Activated CD4-positive, alpha-beta T cell treated with anti-CD3 and anti-CD28 coated beads for 36 hours (primary cell): ENCODE results near the gene TALDO1. TPM values are rescaled to one million over a fixed set of nuclear protein-coding genes. Genes with fewer than 3 reads are reported as not detected.

Source experiments
- ATAC-seq: fragments of 200-7000 bp; cut with Tn5 transposase; one replicate; pipeline ENCODE4 v1.10.0; 2021; ENCODE audit warnings: mild to moderate bottlenecking, moderate library complexity
- CTCF ChIA-PET: fragments of 350-600 bp; sonication (Branson Sonifier 250); formaldehyde crosslinking; loops from one replicate; lab custom pipeline; 2021; ENCODE audit warnings: antibody characterized with exemption; lab: Charles Lee
- POLR2A ChIA-PET: fragments of 350-600 bp; sonication (Branson Sonifier 250); formaldehyde crosslinking; loops from one replicate; lab custom pipeline; 2021; ENCODE audit warnings: antibody characterized with exemption, inconsistent platforms; lab: Charles Lee
- DNase-seq: peaks from one replicate; pipeline ENCODE4 v3.0.0-alpha.2; 2020
- H3K27ac Mint-ChIP-seq: one replicate; pipeline ENCODE4 v1.8.0; 2021; ENCODE audit warnings: mixed read lengths
- H3K27me3 Mint-ChIP-seq: one replicate; pipeline ENCODE4 v1.8.0; 2021; ENCODE audit warnings: mixed read lengths
- H3K36me3 Mint-ChIP-seq: one replicate; pipeline ENCODE4 v1.8.0; 2021; ENCODE audit warnings: low read depth, mixed read lengths
- H3K4me1 Mint-ChIP-seq: one replicate; pipeline ENCODE4 v1.8.0; 2021; ENCODE audit warnings: mixed read lengths
- H3K4me3 Mint-ChIP-seq: one replicate; pipeline ENCODE4 v1.8.0; 2021; ENCODE audit warnings: mild to moderate bottlenecking, moderate library complexity, mixed read lengths
- H3K9me3 Mint-ChIP-seq: one replicate; pipeline ENCODE4 v1.8.0; 2021; ENCODE audit warnings: low read depth, mixed read lengths
- intact Hi-C, 2 experiments: fragments of 100-400 bp; cut with DNase I in 1 of 2; cut with micrococcal nuclease in 1 of 2; formaldehyde crosslinking; loops; one replicate each; pipeline versions ENCODE4 v1.14.2 to v1.15.1; 2022 to 2024; cut with DNase I, micrococcal nuclease
- total RNA-seq, 2 experiments: library from RNA; stranded (reverse); gene quantifications; one replicate each; pipeline ENCODE4 v1.2.3, GENCODE V29; 2021

TALDO1 gene
- total RNA-seq, 2 experiments from 2014 or later, result 239 to 246 TPM

- CTCF ChIA-PET, result interaction anchor here (0.6 to 1.3 kb wide), 5 partner anchors 12 to 286 kb away, joined by 3 to 4 read pairs (median 3); no protein-coding TSS in a partner anchor
- peaks cover 17% of the 10 kb centered on the region for H3K4me1 Mint-ChIP-seq
- no peak overlapping the region for H3K27ac Mint-ChIP-seq
- no peak for ATAC-seq
- no peaks in the 10 kb centered on the region for H3K9me3 Mint-ChIP-seq
- no peak overlapping the region for H3K4me3 Mint-ChIP-seq
- DNase-seq, result no peak
- no peaks in the 10 kb centered on the region for H3K27me3 Mint-ChIP-seq
- POLR2A ChIA-PET, result no interaction called here
- H3K36me3 Mint-ChIP-seq, result peaks cover 35% of the 10 kb centered on the region
- intact Hi-C loops, result no loop called here
Observed at GRCh38 chr11:764322-765024, 17.2 kb downstream of the TALDO1 start.

GRCh38 chr11:765025-765801, 17.9 kb downstream of the TALDO1 start:
- Mint-ChIP-seq H3K9me3 (no peaks in the 10 kb centered on the region), H3K36me3 (peaks cover 31% of the 10 kb centered on the region), H3K27ac (no peak overlapping the region), H3K4me1 (peaks cover 12% of the 10 kb centered on the region), H3K27me3 (no peaks in the 10 kb centered on the region), H3K4me3 (no peak overlapping the region)
- ATAC-seq (peak; percentile 66), DNase-seq (peak; percentile 77)
- ChIA-PET CTCF (interaction anchor here (0.7 to 1.3 kb wide), 4 partner anchors 9 to 133 kb away, joined by 3 read pairs; partner anchors contain the start of gene TMEM80), POLR2A (no interaction called here)
- intact Hi-C loops, result no loop called here

GRCh38 chr11:765802-766091, 18.5 kb downstream of the TALDO1 start:
- ChIA-PET CTCF (interaction anchor here (0.7 to 1.3 kb wide), 5 partner anchors 10 to 557 kb away, joined by 3 read pairs; partner anchors contain the start of gene TMEM80), POLR2A (no interaction called here)
- DNase-seq (no peak), ATAC-seq (no peak)
- Mint-ChIP-seq H3K36me3 (peaks cover 33% of the 10 kb centered on the region), H3K4me1 (peaks cover 10% of the 10 kb centered on the region), H3K27ac (no peak overlapping the region), H3K4me3 (no peak overlapping the region), H3K9me3 (no peaks in the 10 kb centered on the region), H3K27me3 (no peaks in the 10 kb centered on the region)
- intact Hi-C loops, result no loop called here

- H3K4me1 Mint-ChIP-seq, result peaks cover 10% of the 10 kb centered on the region
- H3K36me3 Mint-ChIP-seq, result peaks cover 33% of the 10 kb centered on the region
- peak overlapping the region; percentile 14 for H3K27ac Mint-ChIP-seq
- H3K27me3 Mint-ChIP-seq, result no peaks in the 10 kb centered on the region
- no peaks in the 10 kb centered on the region for H3K9me3 Mint-ChIP-seq
- intact Hi-C loops, result no loop called here
- peak; percentile 64 for ATAC-seq
- no peak for DNase-seq
- H3K4me3 Mint-ChIP-seq, result no peak overlapping the region
- ChIA-PET POLR2A (no interaction called here), CTCF (interaction anchor here (0.7 to 1.3 kb wide), 5 partner anchors 10 to 557 kb away, joined by 3 read pairs; partner anchors contain the start of gene TMEM80)
Observed at GRCh38 chr11:766106-766935, 19.1 kb downstream of the TALDO1 start.

- POLR2A ChIA-PET, result no interaction called here
- no peaks in the 10 kb centered on the region for H3K27me3 Mint-ChIP-seq
- DNase-seq, result no peak
- no peak for ATAC-seq
- H3K9me3 Mint-ChIP-seq, result no peaks in the 10 kb centered on the region
- H3K36me3 Mint-ChIP-seq, result peaks cover 28% of the 10 kb centered on the region
- CTCF ChIA-PET, result interaction anchor here (1.0 kb wide), 1 partner anchor 40 kb away, joined by 3 read pairs; no protein-coding TSS in a partner anchor
- peak overlapping the region; percentile 14 for H3K27ac Mint-ChIP-seq
- no peak overlapping the region for H3K4me3 Mint-ChIP-seq
- H3K4me1 Mint-ChIP-seq, result peaks cover 10% of the 10 kb centered on the region
- intact Hi-C loops, result no loop called here
Observed at GRCh38 chr11:766936-767210, 19.6 kb downstream of the TALDO1 start.

GRCh38 chr11:767238-767637, 20.0 kb downstream of the TALDO1 start:
- intact Hi-C loops, result no loop called here
- Mint-ChIP-seq H3K4me1 (peaks cover 10% of the 10 kb centered on the region), H3K9me3 (no peaks in the 10 kb centered on the region), H3K27ac (no peak overlapping the region), H3K4me3 (no peak overlapping the region), H3K27me3 (no peaks in the 10 kb centered on the region), H3K36me3 (peaks cover 25% of the 10 kb centered on the region)
- DNase-seq (no peak), ATAC-seq (no peak)
- ChIA-PET POLR2A (no interaction called here), CTCF (no interaction called here)

GRCh38 chr11:769887-770641, 22.8 kb downstream of the TALDO1 start:
- H3K27ac Mint-ChIP-seq, result no peak overlapping the region
- H3K9me3 Mint-ChIP-seq, result no peaks in the 10 kb centered on the region
- intact Hi-C loops, result no loop called here
- DNase-seq, result no peak
- H3K27me3 Mint-ChIP-seq, result no peaks in the 10 kb centered on the region
- no peak overlapping the region for H3K4me3 Mint-ChIP-seq
- no peak for ATAC-seq
- POLR2A ChIA-PET, result no interaction called here
- H3K4me1 Mint-ChIP-seq, result peaks cover 12% of the 10 kb centered on the region
- CTCF ChIA-PET, result no interaction called here
- peaks cover 14% of the 10 kb centered on the region for H3K36me3 Mint-ChIP-seq

GRCh38 chr11:770642-771616, 23.7 kb downstream of the TALDO1 start:
- Mint-ChIP-seq H3K36me3 (peaks cover 10% of the 10 kb centered on the region), H3K27ac (no peak overlapping the region), H3K4me3 (no peak overlapping the region), H3K4me1 (peaks cover 19% of the 10 kb centered on the region), H3K9me3 (no peaks in the 10 kb centered on the region), H3K27me3 (no peaks in the 10 kb centered on the region)
- ChIA-PET POLR2A (no interaction called here), CTCF (no interaction called here)
- no peak for DNase-seq
- no peak for ATAC-seq
- intact Hi-C loops, result no loop called here

GRCh38 chr11:771617-772204, 24.4 kb downstream of the TALDO1 start:
- H3K4me1 Mint-ChIP-seq, result peaks cover 19% of the 10 kb centered on the region
- H3K9me3 Mint-ChIP-seq, result no peaks in the 10 kb centered on the region
- ATAC-seq (no peak), DNase-seq (no peak)
- H3K36me3 Mint-ChIP-seq, result peaks cover 11% of the 10 kb centered on the region
- H3K27ac Mint-ChIP-seq, result no peak overlapping the region
- CTCF ChIA-PET, result no interaction called here
- no peak overlapping the region for H3K4me3 Mint-ChIP-seq
- intact Hi-C loops, result no loop called here
- H3K27me3 Mint-ChIP-seq, result no peaks in the 10 kb centered on the region
- POLR2A ChIA-PET, result no interaction called here
